Psoas muscle (tissue), 7 donors: ENCODE results near the gene TSPAN9. TPM values are rescaled to one million over a fixed set of nuclear protein-coding genes. Genes with fewer than 3 reads are reported as not detected.

Experiments used
- polyA plus RNA-seq, 3 donors: library from polyadenylated mRNA; stranded (reverse); fragments of 200-250 nt; gene quantifications; one replicate each; pipeline ENCODE4 v1.2.3, GENCODE V29; 2013
- total RNA-seq, 4 donors: library from RNA; stranded (reverse); fragmentation: NEBNext Ultra II Directional in 2 of 4; extraction: Animal tissue kit (Norgen Biotek cat#: 25700) in 2 of 4; gene quantifications; one replicate each; pipeline versions ENCODE4 v1.2.1 to v1.2.4, GENCODE V29; 2021 to 2023
- donor health status: healthy with polysubstance abuse.
- donor health status: DM: no; HTN: no; CAD: no; lungs with moderate emphysema.
- donor health status: Bipolar disorder and iron deficiency.
- donor health status: healthy.
- donor health status: DM: no; HTN: no; CAD: no.
- donor health status: DM: no; HTN: no; CAD: no.
- donor health status: DM: yes; HTN: yes; CAD: no.

Gene TSPAN9
- total and polyA plus RNA-seq, 7 donors = 6.4 to 28.0 (median 11.6) TPM

Other genes with a start within 250 kb of the TSPAN9 start
- 1 to 10 TPM in 2 of 4 donors, under 1 TPM in 2; 0.96 to 2.4 (median 1.1) TPM for gene NRIP2, start 242.3 kb upstream of the TSPAN9 start, total RNA-seq
- 1 to 10 TPM; 1.0 to 1.3 (median 1.3) TPM for gene NRIP2, start 242.3 kb upstream of the TSPAN9 start, polyA plus RNA-seq
- gene TEX52, start 220.3 kb upstream of the TSPAN9 start, total RNA-seq = not detected
- gene TEX52, start 220.3 kb upstream of the TSPAN9 start, polyA plus RNA-seq = not detected
- gene FOXM1, start 200.2 kb upstream of the TSPAN9 start, total RNA-seq = under 1 TPM in 3 of 4 donors, not detected in 1; 0.15 to 0.59 (median 0.52) TPM
- gene FOXM1, start 200.2 kb upstream of the TSPAN9 start, polyA plus RNA-seq = under 1 TPM; 0.17 to 0.20 (median 0.17) TPM
- gene RHNO1, start 200.2 kb upstream of the TSPAN9 start, total RNA-seq = 10 to 100 TPM in 1 of 4 donors, 1 to 10 TPM in 3; 1.8 to 11.7 (median 5.5) TPM
- 1 to 10 TPM; 3.1 to 7.9 (median 6.4) TPM for gene RHNO1, start 200.2 kb upstream of the TSPAN9 start, polyA plus RNA-seq
- 1 to 10 TPM; 4.9 to 9.1 (median 8.0) TPM for gene TULP3, start 186.5 kb upstream of the TSPAN9 start, total RNA-seq
- gene TULP3, start 186.5 kb upstream of the TSPAN9 start, polyA plus RNA-seq = 1 to 10 TPM; 3.9 to 7.3 (median 4.4) TPM
- 100 to 1,000 TPM in 3 of 4 donors, 10 to 100 TPM in 1; 96.2 to 236 (median 171) TPM for gene TEAD4, start 118.0 kb upstream of the TSPAN9 start, total RNA-seq
- 10 to 100 TPM; 71.2 to 88.7 (median 81.4) TPM for gene TEAD4, start 118.0 kb upstream of the TSPAN9 start, polyA plus RNA-seq